H1 (cell line): ENCODE results near the gene MIX23. TPM values are rescaled to one million over a fixed set of nuclear protein-coding genes. Genes with fewer than 3 reads are reported as not detected.

Experiments used
- SIN3A ChIP-seq, 2 experiments: IDR thresholded peaks in 1 of 2; conservative IDR thresholded peaks in 1 of 2; 2 replicates each; pipeline ENCODE4 v1.6.1; 2011 to 2012; ENCODE audit warnings: low read length in 2 of 2, improper control_type of control experiment in 1 of 2, low read depth in 1 of 2, mild to moderate bottlenecking in 1 of 2
- SIX5 ChIP-seq: IDR thresholded peaks from 2 replicates; pipeline ENCODE4 v1.6.1; 2011; ENCODE audit warnings: mild to moderate bottlenecking, low read depth, low read length
- polyA plus RNA-seq, 7 experiments: library from polyadenylated mRNA; depleted of rRNA in 3 of 7; stranded (reverse) in 5 of 7; unstranded in 2 of 7; fragments of >200 nt in 5 of 7; fragments of 200-250 nt in 2 of 7; gene quantifications; 1 replicate in 5 of 7; 2 replicates in 1 of 7; 4 replicates in 1 of 7; pipeline versions ENCODE4 v1.2.1 to v1.2.3, GENCODE V29; 2011 to 2013; ENCODE audit warnings: missing spikeins in 2 of 7, mixed read lengths in 2 of 7
- total RNA-seq: library from RNA; stranded (reverse); fragmentation: NEBNext Ultra II Directional; extraction: Animal tissue kit (Norgen Biotek cat#: 25700); gene quantifications from 2 replicates; pipeline ENCODE4 v1.2.1, GENCODE V29; 2021
- TF ChIP-seq, protein P1 (sequence below), 3 experiments: IDR thresholded peaks; 1 replicate in 2 of 3; 2 replicates in 1 of 3; pipeline versions ENCODE4 v1.5.1 to v1.6.1; 2011; ENCODE audit warnings: low read length in 3 of 3, mild to moderate bottlenecking in 3 of 3, inconsistent platforms in 2 of 3, low read depth in 1 of 3, moderate library complexity in 1 of 3; ENCODE audit not compliant: insufficient read depth in 1 of 3; ENCODE audit errors: control extremely low read depth in 1 of 3

Gene MIX23
- total and polyA plus RNA-seq, 2 of the 8 experiments (the other 6 are each of a cell fraction or from before 2014, with no cell fraction given) = 22.1 to 69.6 TPM

GRCh38 chr3:122397201-122397600 is 14.2 kb upstream of the MIX23 start (continued):
- TF ChIP-seq SIX5 (no peak), SIN3A (conservative IDR thresholded peaks at IDR 0.05 in 1 of 2, IDR thresholded peaks at IDR 0.05 in 1 of 2; ENCODE audit: low read depth in 1 of 2, low read length in 2 of 2) (no peak)
- TF ChIP-seq, protein P1, sequence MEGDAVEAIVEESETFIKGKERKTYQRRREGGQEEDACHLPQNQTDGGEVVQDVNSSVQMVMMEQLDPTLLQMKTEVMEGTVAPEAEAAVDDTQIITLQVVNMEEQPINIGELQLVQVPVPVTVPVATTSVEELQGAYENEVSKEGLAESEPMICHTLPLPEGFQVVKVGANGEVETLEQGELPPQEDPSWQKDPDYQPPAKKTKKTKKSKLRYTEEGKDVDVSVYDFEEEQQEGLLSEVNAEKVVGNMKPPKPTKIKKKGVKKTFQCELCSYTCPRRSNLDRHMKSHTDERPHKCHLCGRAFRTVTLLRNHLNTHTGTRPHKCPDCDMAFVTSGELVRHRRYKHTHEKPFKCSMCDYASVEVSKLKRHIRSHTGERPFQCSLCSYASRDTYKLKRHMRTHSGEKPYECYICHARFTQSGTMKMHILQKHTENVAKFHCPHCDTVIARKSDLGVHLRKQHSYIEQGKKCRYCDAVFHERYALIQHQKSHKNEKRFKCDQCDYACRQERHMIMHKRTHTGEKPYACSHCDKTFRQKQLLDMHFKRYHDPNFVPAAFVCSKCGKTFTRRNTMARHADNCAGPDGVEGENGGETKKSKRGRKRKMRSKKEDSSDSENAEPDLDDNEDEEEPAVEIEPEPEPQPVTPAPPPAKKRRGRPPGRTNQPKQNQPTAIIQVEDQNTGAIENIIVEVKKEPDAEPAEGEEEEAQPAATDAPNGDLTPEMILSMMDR (IDR thresholded peaks at IDR 0.05; ENCODE audit: control extremely low read depth in 1 of 3, insufficient read depth in 1 of 3, low read depth in 1 of 3, low read length in 3 of 3) = no peak
- TF ChIP-seq, all 59 proteins: peak for 0
